ENCODE results near the gene STK24. TPM values are rescaled to one million over a fixed set of nuclear protein-coding genes. Genes with fewer than 3 reads are reported as not detected.

The STK24 gene
- total RNA-seq, 2 donors from 2014 or later, result 35.0 to 56.7 TPM

DNA sequence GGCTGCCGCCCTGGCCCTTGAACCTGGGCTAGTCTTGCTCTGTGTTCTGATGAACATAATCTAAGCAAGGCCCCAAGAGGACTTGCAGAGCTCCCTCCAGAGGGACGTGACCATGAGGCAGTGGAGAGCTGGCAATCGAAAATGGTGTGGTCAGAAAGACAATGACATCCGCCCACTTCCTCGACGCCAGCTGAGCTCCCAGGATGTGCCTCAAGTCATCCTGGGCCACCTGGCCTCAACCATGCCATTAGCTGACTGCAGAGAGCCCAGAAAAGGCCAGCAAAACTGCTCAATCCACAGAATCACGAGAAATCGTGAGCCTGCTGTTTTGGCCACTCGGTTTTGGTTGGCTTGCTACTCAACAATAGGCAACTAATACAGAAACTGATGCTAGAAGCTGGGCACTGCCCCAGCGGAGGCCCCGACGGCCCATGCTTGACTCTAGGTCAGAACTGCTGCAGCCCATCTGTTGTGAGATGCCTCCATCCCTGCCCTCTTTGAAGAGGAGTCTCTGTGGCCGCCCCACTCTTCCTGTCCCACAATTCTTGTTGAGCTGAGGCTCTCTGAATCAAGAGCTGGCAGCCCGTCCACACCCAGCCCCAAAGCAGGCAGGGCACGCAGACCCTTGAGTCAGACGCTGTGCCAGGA is 53.3 kb downstream of the STK24 start:
- 91 to 93% methylated on average over 3 to 16 of the region's 16 CpGs for WGBS, 2 donors
- no peak for DNase-seq
- Histone ChIP-seq H3K36me3 (replicated peaks in 1 of 2; ENCODE audit: insufficient read depth in 1 of 2, low read depth in 2 of 2) (no peaks in the 10 kb centered on the region), H3K27ac (no peak overlapping the region), H3K27me3 (no peaks in the 10 kb centered on the region), H3K4me3 (no peak overlapping the region), H3K4me1 (peaks cover 63% of the 10 kb centered on the region), H3K9me3 (no peaks in the 10 kb centered on the region)
- TF ChIP-seq, protein P1, sequence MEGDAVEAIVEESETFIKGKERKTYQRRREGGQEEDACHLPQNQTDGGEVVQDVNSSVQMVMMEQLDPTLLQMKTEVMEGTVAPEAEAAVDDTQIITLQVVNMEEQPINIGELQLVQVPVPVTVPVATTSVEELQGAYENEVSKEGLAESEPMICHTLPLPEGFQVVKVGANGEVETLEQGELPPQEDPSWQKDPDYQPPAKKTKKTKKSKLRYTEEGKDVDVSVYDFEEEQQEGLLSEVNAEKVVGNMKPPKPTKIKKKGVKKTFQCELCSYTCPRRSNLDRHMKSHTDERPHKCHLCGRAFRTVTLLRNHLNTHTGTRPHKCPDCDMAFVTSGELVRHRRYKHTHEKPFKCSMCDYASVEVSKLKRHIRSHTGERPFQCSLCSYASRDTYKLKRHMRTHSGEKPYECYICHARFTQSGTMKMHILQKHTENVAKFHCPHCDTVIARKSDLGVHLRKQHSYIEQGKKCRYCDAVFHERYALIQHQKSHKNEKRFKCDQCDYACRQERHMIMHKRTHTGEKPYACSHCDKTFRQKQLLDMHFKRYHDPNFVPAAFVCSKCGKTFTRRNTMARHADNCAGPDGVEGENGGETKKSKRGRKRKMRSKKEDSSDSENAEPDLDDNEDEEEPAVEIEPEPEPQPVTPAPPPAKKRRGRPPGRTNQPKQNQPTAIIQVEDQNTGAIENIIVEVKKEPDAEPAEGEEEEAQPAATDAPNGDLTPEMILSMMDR (IDR thresholded peaks at IDR 0.05), result no peak
- TF ChIP-seq POLR2A (IDR thresholded peaks at IDR 0.05), result no peak
- intact Hi-C loops (cut with DNase I), result no loop called here
- ATAC-seq, result no peak

DNA sequence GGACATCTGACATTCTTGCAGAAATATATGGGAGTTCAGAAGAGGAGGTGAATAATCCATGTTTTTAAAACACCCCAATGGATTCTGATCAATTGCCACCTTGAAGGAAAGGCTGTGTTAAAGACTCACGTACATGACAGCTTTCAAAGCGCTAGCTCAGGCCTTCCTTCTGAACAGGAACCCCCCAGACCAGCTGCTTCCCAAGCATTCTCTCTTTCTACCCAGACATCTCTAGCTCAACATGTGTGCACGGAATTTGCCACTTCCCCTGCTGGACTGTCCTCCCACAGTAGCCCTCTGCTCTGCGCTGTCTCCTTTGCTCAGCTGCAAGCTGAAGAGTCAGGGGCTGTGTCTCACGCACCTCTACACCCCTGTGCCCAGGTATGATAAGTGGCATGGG is 54.5 kb downstream of the STK24 start:
- 90 to 98% methylated on average over 5 of the region's 5 CpGs for WGBS, 2 donors
- intact Hi-C loops (cut with DNase I), result no loop called here
- H3K4me1 ChIP-seq, result peaks cover 63% of the 10 kb centered on the region
- ATAC-seq, result no peak
- H3K9me3 ChIP-seq, result no peaks in the 10 kb centered on the region
- no peak overlapping the region for H3K4me3 ChIP-seq
- no peak for DNase-seq
- TF ChIP-seq POLR2A (IDR thresholded peaks at IDR 0.05), result no peak
- H3K27me3 ChIP-seq, result no peaks in the 10 kb centered on the region
- H3K36me3 ChIP-seq (replicated peaks in 1 of 2; ENCODE audit: insufficient read depth in 1 of 2, low read depth in 2 of 2), result no peaks in the 10 kb centered on the region
- peak overlapping the region in 3 of 4 donors; percentile 13 to 61 (median 55) for H3K27ac ChIP-seq

DNA sequence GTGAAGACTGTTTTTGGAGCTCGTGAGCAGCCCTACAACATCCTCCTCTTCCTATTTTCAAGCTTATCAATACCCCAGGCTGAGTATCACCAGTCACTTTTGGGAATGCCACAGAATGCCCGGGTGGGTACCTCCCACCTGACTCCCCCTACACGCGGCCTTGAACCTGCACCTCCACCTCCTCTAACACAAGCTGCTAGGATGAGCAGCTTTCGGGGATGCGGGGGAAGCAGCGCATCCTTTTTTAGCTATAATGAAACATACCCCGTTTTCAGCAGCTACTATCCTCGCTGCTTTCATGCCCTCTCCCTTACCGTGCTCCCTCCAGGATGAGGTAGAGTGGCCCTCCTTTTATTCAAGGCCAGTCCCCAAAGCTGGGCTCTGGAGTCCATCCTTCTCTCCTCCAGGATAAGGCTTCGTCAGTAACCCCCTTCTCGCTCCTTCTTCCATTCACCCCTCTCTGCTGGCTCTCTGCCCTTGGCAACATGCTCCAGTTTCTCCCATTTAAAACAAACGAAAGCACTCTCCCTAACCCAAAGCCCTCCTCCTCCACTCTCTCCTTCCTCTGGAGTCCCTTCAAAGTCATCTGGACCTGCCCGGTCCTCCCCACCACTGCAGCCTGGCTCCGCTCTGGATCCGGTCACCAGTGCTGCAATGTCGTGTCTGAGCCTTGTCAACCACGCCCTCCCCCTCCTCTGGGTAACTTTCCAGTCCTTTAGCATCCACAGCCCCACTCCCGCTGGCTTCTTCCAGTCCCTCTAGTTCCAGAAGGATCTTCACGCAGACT is 55.3 kb downstream of the STK24 start:
- DNase-seq (no peak), ATAC-seq (peak; percentile 47)
- Histone ChIP-seq H3K27ac (peak overlapping the region in 3 of 4 donors; percentile 13 to 61 (median 55)), H3K4me3 (no peak overlapping the region), H3K9me3 (no peaks in the 10 kb centered on the region), H3K36me3 (replicated peaks in 1 of 2; ENCODE audit: insufficient read depth in 1 of 2, low read depth in 2 of 2) (no peaks in the 10 kb centered on the region), H3K27me3 (no peaks in the 10 kb centered on the region), H3K4me1 (peaks cover 66% of the 10 kb centered on the region)
- intact Hi-C loops (cut with DNase I), result no loop called here
- WGBS, 2 donors, result 69 to 76% methylated on average over 20 of the region's 20 CpGs
- TF ChIP-seq, protein P1 (IDR thresholded peaks at IDR 0.05), result no peak
- TF ChIP-seq POLR2A (IDR thresholded peaks at IDR 0.05), result no peak

DNA sequence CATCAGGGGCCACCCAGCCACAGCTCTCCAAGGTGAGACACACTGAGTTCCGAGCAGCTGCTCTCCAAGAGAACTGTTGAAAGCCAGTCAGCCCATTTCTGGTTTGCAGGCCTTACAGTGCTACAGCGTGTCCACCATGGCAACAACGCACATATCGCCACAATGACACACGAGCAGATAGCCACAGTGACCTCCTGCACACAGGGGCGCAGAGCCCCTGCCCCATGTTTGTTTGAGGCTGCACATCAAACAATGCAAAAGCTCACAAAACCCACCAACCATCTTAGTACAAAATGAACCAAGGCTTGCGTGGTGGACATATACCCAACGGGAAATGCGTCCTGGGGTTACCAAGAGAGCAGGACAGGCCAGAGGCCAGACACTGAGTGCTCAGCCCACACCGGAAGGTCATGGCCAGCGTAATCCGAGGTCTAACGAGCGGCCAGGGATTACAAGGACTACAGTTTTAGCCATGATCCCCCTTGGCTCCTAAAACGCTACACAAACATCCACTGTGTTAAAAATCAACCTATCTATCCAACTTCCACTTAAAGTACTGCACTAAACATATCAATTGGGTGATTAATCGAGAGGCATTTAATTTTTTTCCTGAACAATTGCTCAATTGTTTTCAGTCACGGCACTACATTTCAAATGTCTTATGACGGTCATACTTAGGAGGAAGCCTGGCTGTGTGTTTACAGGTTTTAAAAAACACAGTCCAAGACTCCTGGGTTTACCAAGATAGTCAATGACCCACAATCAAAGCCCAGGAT is 56.0 kb downstream of the STK24 start:
- WGBS, 2 donors, result 77 to 80% methylated on average over 11 to 18 of the region's 18 CpGs
- no peaks in the 10 kb centered on the region for H3K36me3 ChIP-seq (replicated peaks in 1 of 2; ENCODE audit: insufficient read depth in 1 of 2, low read depth in 2 of 2)
- H3K4me3 ChIP-seq, result no peak overlapping the region
- no peaks in the 10 kb centered on the region for H3K27me3 ChIP-seq
- peaks cover 67% of the 10 kb centered on the region for H3K4me1 ChIP-seq
- intact Hi-C loops (cut with DNase I), result no loop called here
- ATAC-seq, result peak; percentile 49
- TF ChIP-seq, protein P1 (IDR thresholded peaks at IDR 0.05), result no peak
- TF ChIP-seq POLR2A (IDR thresholded peaks at IDR 0.05), result no peak
- H3K27ac ChIP-seq, result peak overlapping the region in 3 of 4 donors; percentile 13 to 61 (median 55)
- H3K9me3 ChIP-seq, result no peaks in the 10 kb centered on the region
- DNase-seq, result no peak

DNA sequence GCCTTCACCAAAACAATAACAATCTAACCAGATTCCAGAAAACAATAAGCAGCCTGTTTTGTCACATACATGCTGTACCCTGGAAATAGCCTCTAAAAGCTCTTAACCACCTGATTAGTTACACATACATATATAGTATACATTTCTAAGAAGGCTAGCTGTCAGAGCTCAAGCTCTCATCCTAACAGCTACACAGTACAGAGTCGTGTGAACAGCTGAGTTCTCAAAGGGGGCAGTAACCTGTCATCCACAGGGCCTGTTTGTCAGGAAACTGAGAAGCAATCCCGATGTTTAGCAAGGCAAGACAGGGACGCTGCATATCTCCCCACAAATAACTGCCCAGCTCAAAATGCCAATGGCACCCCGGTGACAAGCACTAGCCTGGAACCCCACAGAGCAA is 56.9 kb downstream of the STK24 start:
- H3K36me3 ChIP-seq (replicated peaks in 1 of 2; ENCODE audit: insufficient read depth in 1 of 2, low read depth in 2 of 2), result no peaks in the 10 kb centered on the region
- ATAC-seq, result no peak
- intact Hi-C loops (cut with DNase I), result no loop called here
- peaks cover 60% of the 10 kb centered on the region for H3K4me1 ChIP-seq
- H3K9me3 ChIP-seq, result no peaks in the 10 kb centered on the region
- 60 to 63% methylated on average over 4 of the region's 4 CpGs for WGBS, 2 donors
- no peak for DNase-seq
- TF ChIP-seq, protein P1 (IDR thresholded peaks at IDR 0.05), result no peak
- no peak for TF ChIP-seq POLR2A (IDR thresholded peaks at IDR 0.05)
- H3K27me3 ChIP-seq, result no peaks in the 10 kb centered on the region
- no peak overlapping the region for H3K4me3 ChIP-seq
- peak overlapping the region in 3 of 4 donors; percentile 13 to 61 (median 55) for H3K27ac ChIP-seq
